NCI-H82 (cell line): Measurements from ENCODE around the gene ORC6.
"Not testable (repeated sequence)": the region's sequence is repeated elsewhere in the genome, so short reads cannot be mapped to it uniquely, and the experiment has no call there.

Source experiments
- DNase-seq: peaks from one replicate; lab custom pipeline; 2025; lab: John Stamatoyannopoulos, UW

The ORC6 gene

DNA sequence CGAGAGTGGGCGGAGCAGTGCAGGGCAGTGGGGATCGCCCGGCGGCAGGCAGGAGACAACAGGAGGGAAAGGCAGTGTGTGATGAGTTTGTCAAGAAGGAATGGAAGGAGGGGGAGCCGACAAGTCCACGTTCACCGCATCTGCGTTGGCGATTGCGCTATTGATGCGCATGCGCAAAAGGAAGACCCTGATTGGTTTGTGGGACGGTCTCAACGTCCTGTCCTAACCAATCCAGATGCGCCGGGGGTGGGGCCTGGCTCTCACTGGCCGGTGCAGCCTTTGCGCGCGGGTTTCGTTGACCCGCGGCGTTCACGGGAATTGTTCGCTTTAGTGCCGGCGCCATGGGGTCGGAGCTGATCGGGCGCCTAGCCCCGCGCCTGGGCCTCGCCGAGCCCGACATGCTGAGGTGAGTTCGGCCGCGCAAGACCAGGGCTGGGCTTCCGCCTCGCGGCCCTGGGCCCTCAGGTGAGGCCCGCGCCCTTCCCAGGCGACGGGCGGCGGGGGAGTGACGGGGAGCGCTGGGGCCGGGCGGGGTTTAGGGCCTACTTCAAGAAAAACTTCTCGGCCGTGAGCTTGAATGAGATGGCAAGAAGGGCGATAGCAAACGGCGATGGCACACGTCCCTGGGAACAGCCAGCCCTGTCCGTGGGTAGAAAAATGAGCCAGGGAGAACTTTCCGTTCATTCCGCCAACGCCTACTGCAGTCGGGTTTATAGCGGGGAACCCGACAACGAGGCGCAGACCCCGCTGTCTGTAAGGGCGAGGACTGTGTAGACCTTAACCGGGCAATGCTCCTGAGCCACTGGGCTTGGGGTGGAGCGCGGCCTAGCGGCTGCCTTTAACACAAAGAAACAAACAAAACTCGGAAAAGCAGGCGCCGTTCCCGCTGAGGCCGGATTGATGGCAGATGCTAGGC, at the start of gene ORC6:
TSS of gene ORC6 (plus strand) at position 295 of the 916 bp plus-strand sequence. CDS start at position 342, 47 bp downstream.
- DNase-seq = peak; percentile 98

- no peak for DNase-seq
Measured at GRCh38 chr16:46648656-46649055, 40.8 kb upstream of the ORC6 start.

DNA sequence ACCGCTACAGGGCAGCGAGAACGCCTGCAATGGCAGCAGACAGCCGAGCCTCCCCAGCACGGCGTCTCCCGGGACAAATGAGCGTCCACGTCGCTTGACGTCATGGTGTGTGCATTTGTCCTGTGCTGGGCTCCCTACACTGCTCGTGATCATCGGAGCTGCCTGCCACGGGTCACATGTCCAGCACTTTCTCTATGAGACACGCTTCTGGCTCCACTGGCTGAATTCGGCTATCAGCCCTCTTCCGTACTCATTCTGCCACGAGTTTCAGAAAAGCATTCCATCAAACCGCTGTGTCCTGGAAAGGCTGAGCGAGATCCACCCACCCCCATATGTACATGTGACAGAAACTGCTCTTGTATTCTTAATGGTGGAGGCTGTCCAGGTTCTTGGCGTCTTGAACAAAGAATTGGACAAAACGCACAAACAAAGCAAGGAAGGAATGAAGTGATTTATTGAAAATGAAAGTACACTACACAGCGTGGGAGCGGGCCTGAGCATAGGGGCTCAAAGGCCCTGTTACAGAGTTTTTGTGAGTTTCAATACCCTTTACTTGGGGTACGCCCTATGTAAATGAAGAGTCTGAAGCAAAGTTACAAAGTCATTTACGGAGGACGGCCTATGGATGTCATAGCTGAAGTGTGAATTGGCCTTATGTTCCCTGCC, 39.7 kb upstream of the ORC6 start:
- no peak for DNase-seq

GRCh38 chr16:46650254-46650623, 39.2 kb upstream of the ORC6 start:
- DNase-seq = peak; percentile 38

GRCh38 chr16:46651305-46651704, 38.2 kb upstream of the ORC6 start:
- DNase-seq = no peak

- DNase-seq = no peak
Measured at GRCh38 chr16:46658925-46659324, 30.5 kb upstream of the ORC6 start.

GRCh38 chr16:46662123-46662522, 27.3 kb upstream of the ORC6 start:
- no peak for DNase-seq

GRCh38 chr16:46673320-46674013, 16.0 kb upstream of the ORC6 start:
- DNase-seq = peak; percentile 77

DNA sequence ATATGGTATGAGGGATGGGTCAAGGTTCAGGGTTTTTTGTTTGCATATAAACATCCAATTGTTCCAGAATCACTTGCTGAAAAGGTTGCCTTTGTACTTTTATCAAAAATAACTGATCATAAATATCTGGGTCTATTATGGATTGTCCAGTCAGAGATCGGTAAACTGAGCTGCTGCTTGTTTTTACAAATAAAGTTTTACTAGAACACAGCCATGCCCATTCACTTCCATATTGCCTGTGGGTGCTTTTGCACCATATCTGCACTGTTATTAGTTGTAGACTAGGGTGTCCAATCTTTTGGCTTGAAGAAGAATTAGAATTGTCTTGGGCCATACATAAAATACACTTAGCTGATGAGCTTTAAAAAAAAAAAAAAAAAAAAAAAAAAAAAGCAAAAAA, 11.5 kb upstream of the ORC6 start:
- not testable (repeated sequence) for DNase-seq

- not testable (repeated sequence) for DNase-seq
Measured at GRCh38 chr16:46681867-46682266, 7.6 kb upstream of the ORC6 start.

DNA sequence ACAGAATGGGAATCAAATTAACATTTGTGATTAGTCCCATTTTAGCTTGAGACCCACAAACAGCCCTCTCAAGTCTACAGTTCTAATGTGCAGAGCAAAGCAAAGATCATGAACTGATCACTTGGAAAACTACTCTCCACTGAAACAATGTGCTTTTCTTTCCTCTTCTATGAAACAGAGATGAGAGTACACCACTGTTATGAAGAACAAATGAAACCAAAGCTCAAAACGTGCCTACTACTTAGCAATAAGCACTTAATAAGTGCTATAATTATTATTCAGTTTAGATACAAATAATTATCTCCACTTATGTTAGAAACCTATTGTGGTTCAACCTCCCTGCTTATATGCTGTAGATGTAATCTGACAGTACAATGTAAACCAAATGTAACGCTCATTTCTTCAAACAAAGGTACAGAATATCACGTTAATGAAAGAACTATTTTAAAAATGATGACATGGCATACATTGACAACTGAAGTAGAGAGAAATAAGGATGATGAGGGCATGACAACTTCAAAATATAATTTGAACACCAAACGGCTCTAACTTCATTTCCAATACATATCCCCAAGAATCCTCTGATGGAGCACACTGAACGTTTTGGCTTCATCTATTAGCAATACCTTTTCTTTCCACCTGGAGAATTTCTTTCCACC, 2.5 kb upstream of the ORC6 start:
- no peak for DNase-seq

GRCh38 chr16:46687486-46687885, 2.0 kb upstream of the ORC6 start:
- no peak for DNase-seq

DNA sequence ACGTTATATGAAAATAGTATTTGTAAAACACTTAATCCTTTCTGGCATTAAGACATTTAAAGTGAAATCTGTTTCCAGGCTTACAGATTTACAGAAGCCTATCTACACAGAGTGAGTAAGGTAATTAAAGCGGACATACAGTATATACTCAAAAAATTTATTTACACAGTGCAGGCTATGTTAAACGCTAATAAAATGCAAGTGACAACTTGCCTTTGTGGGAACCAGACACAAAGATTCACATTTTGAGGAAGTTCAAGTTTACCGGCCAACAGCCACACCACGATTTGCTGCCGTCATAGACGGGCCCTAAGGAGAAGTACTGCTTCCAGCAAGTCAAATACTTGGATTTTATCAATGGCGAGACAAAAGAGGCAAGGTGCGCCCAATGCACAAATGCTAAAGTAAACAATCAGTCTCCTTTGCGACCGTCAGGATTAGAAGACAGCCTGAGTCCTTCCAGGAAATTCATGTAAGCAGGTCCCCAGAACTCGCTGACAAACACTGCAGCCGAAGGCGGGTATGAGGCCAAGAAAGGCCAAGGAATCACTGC, 1.3 kb upstream of the ORC6 start:
- DNase-seq = no peak

GRCh38 chr16:46688654-46689364, 650 bp upstream of the ORC6 start, which contains the start of gene VPS35:
Gene VPS35 (minus strand): TSS chr16:46689178. CDS start chr16:46689133, 45 bp downstream.
- peak; percentile 99 for DNase-seq

GRCh38 chr16:46690281-46691178, 1.1 kb downstream of the ORC6 start:
- DNase-seq = peak; percentile 13

DNA sequence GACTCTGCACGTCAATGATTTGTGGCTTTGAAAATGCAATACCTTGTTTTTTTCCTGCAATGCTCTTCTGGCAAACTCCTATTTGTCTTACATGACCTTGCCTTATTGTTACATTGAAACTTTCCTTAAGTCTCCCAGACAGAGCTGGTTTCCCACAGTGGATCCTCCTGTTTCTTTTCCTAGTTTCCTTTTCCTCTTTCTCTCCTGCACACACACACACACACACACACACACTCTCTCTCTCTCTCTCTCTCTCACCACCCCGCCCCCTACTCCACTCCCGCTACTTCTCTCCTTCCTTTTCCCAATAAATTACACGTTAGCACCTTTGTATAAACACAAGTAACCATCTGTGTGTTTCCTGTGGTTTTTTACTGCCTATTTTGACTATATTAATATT, 2.3 kb downstream of the ORC6 start:
- no peak for DNase-seq

DNA sequence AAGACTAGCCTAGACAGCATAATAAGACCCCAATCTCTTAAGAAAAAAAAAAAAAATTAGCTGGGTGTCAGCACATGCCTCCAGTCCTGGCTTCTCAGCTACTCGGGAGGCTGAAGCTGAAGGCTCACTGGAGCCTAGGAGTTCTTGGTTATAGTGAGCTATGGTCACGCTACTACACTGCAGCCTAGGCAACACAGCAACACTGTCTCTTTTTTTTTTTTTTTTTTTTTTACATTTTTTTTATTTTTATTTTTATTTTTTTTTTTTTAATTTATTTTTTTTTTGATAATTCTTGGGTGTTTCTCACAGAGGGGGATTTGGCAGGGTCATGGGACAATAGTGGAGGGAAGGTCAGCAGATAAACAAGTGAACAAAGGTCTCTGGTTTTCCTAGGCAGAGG, 4.1 kb downstream of the ORC6 start:
- peak; percentile 46 for DNase-seq

- DNase-seq = no peak
Measured at GRCh38 chr16:46695937-46696336, 6.5 kb downstream of the ORC6 start.

GRCh38 chr16:46696957-46697356, 7.5 kb downstream of the ORC6 start:
- no peak for DNase-seq

DNA sequence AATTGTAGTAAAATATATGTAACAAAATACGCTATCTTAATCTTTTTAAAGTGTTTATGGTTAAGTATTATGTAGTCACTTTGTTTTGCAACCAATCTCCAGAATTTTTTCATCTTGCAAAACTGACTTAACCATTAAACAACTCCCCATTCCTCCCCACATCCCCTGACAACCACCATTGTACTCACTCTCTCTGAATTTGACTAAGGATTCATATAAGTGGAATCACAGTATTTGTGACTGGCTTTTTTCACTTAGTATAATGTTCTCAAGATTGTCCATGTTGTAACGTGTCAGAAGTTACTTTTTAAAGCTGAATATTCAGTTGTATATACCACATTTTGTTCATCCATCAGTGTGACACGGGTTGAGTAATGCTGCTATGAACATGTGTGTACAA, 10.6 kb downstream of the ORC6 start:
- no peak for DNase-seq
